HFF-Myc (cell line): ENCODE results near the gene PALLD.

Experiments
- DNase-seq: peaks from one replicate; pipeline ENCODE4 v3.0.0-alpha.2; 2011; ENCODE audit warnings: low read depth; ENCODE audit errors: extremely low read depth
- H3K4me3 ChIP-seq: replicated peaks from 2 replicates; pipeline ENCODE4 v1.5.1; 2011; ENCODE audit warnings: low read depth, mild to moderate bottlenecking, control low read depth, low read length
- CTCF ChIP-seq: IDR thresholded peaks from 2 replicates; pipeline ENCODE4 v1.5.1; 2012; ENCODE audit warnings: mild to moderate bottlenecking, low read depth, low read length, control low read depth; ENCODE audit errors: missing control alignments

PALLD gene

DNA sequence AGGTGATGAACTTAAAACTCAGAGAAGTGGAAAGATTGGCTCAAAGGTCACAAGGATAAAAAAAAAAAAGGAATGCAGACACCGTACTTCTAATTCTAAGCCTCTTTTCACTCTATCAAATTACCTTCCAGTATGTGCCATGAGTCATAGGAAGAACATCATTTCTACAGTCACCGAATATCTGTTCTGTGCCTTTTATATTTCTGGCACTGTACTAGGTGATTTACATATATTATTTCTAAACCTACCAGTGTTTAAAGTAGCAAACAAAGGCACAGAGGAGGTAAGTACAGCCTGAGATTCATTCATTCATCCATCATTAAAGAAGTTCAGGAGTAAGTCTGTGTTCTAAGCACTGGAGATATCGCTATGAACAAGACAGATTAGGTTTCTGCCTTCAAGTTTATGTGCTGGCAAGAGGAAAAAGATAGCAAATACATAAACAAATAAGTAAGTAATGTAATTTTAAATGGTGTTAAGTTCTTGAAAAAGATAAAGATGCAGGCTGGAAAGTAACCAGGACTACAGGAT is 65.3 kb downstream of the PALLD start:
- no peak for DNase-seq
- no peak for TF ChIP-seq CTCF
- no peak overlapping the region for H3K4me3 ChIP-seq

GRCh38 chr4:168564023-168564422 is 67.2 kb downstream of the PALLD start:
- TF ChIP-seq CTCF = no peak
- no peak overlapping the region for H3K4me3 ChIP-seq

DNA sequence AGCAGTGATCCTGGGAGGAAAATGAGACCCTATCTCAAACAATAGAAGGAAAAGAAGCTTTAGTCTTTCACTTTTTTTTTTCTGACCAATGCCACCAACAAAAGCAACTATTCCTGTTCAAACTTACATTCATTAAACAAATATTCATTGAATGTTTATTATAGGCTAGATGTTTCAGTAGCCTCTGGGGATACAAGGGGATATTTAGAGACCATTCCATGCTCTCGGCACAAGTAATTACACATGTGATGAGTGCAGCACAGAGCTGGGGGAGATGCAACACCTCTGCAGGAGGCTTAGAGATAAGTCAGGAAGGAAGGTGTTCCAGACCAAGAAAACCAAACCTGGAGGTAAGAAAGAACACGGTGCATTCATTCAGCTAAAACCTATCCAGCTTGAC is 68.3 kb downstream of the PALLD start:
- DNase-seq = no peak
- H3K4me3 ChIP-seq = no peak overlapping the region
- TF ChIP-seq CTCF = no peak

More at GRCh38 chr4:168564023-168564422, 67.2 kb downstream of the PALLD start:
- DNase-seq = no peak

GRCh38 chr4:168566726-168567125 is 69.9 kb downstream of the PALLD start:
- TF ChIP-seq CTCF = no peak
- no peak for DNase-seq
- H3K4me3 ChIP-seq = no peak overlapping the region

DNA sequence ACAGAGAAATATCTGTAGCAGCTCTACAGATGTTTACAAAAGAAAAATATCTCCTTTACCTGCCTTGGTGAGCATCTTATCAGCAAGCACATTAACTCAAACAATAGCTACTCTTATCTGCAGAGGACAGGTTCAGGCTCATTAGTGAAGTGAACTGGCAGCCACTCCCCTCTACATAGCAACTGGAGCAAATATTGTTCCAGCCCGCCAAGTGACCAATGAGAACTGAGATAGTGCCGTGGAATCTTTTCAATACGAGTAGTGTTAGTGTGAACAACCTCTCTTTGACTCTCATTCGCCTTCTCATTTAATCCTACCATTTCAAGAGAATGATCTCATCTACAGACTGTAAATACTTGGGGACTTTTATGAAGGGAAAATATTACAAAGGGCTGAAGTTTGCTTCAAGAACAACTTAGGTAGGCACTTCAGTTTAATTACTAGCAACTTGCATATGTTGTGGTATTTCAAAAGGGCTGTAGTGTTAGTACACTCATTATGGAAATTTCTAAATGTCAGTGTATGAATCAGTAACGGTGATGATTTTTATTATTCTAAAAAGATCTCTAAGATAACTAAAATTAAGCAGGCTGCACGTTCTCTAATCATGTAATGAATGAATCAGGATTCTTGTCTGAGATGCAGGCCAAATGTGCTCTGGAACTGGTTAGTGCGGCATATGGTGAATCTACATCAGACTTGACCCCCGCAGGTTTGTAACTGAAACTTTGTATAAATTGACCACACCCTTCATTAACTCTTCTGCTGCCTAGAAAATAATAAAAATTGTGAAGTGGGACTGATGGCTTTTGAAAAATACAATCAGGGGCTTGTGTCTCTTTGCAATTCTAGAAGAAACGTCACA is 72.4 kb downstream of the PALLD start:
- no peak for DNase-seq
- 0 out of 2 replicates have a peak overlapping the region, but pooled peaks have one; percentile 0 for H3K4me3 ChIP-seq
- TF ChIP-seq CTCF = no peak

- 0 out of 2 replicates have a peak overlapping the region, but pooled peaks have one; percentile 0 for H3K4me3 ChIP-seq
- TF ChIP-seq CTCF = no peak
- DNase-seq = no peak
These were observed 73.1 kb downstream of the PALLD start for GRCh38 chr4:168569931-168570276.

- no peak for DNase-seq
- no peak overlapping the region for H3K4me3 ChIP-seq
- no peak for TF ChIP-seq CTCF
These were observed 73.6 kb downstream of the PALLD start for GRCh38 chr4:168570466-168570865.
